GM18526 (cell line): ENCODE results near the gene RPL27A.

Experiments
- POLR2A ChIP-seq: IDR thresholded peaks from 3 replicates; pipeline ENCODE4 v1.6.1; 2011; ENCODE audit not compliant: insufficient read length; ENCODE audit errors: extremely low read depth

Gene RPL27A

GRCh38 chr11:8682303-8683114 lies at the start of gene RPL27A, which contains the start of gene TRIM66:
TSS of gene RPL27A (plus strand) at chr11:8682792. CDS start at chr11:8682814, 22 bp downstream.
TSS of gene TRIM66 (minus strand) at chr11:8682665. CDS start at chr11:8672274, 10,391 bp downstream.
- peak; percentile 99 for TF ChIP-seq POLR2A

GRCh38 chr11:8634498-8634897 lies 48.1 kb upstream of the RPL27A start:
- no peak for TF ChIP-seq POLR2A

- no peak for TF ChIP-seq POLR2A
Observed at GRCh38 chr11:8636127-8636526, 46.5 kb upstream of the RPL27A start.

GRCh38 chr11:8638300-8638699 lies 44.3 kb upstream of the RPL27A start:
- no peak for TF ChIP-seq POLR2A

GRCh38 chr11:8639655-8640054 lies 42.9 kb upstream of the RPL27A start:
- no peak for TF ChIP-seq POLR2A

- TF ChIP-seq POLR2A = no peak
Observed at GRCh38 chr11:8640267-8640906, 42.2 kb upstream of the RPL27A start.

GRCh38 chr11:8641332-8641731 lies 41.3 kb upstream of the RPL27A start:
- TF ChIP-seq POLR2A = no peak

GRCh38 chr11:8642196-8642841 lies 40.3 kb upstream of the RPL27A start:
- no peak for TF ChIP-seq POLR2A

- no peak for TF ChIP-seq POLR2A
Observed at GRCh38 chr11:8646873-8647272, 35.7 kb upstream of the RPL27A start.

GRCh38 chr11:8649361-8649760 lies 33.2 kb upstream of the RPL27A start:
- TF ChIP-seq POLR2A = no peak

GRCh38 chr11:8650401-8650990 lies 32.1 kb upstream of the RPL27A start:
- no peak for TF ChIP-seq POLR2A

- TF ChIP-seq POLR2A = no peak
Observed at GRCh38 chr11:8652140-8652539, 30.5 kb upstream of the RPL27A start.

GRCh38 chr11:8654503-8654902 lies 28.1 kb upstream of the RPL27A start:
- TF ChIP-seq POLR2A = no peak

- no peak for TF ChIP-seq POLR2A
Observed at GRCh38 chr11:8656291-8656690, 26.3 kb upstream of the RPL27A start.

- TF ChIP-seq POLR2A = no peak
Observed at GRCh38 chr11:8658321-8659057, 24.1 kb upstream of the RPL27A start.
